ENCODE measurements around the gene SZT2.
"Not testable (repeated sequence)": the region's sequence is repeated elsewhere in the genome, so short reads cannot be mapped to it uniquely, and the experiment has no call there.

The SZT2 gene

DNA sequence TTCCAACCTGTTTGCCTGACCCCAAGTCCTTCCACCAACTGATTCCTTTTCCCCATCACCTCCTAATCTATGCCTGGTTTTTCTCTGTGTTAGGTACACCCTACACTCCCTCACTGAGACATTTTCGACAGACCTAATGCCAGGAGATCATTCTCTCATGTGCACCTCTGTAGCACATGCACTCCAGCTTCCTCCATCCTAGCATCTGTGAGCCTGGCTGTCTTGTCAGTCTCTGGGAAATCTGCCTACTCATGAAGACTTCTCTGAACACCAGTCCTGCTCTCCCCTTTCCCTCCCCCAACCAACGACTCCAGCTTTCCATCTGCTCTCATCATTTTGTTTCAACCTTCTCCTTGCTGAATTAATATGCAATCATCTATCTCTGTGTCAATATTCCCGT is 1.1 kb upstream of the SZT2 start:
- Histone ChIP-seq H3K4me1 (ENCODE audit: control insufficient read depth, insufficient read depth, low read length) (peaks cover 9% of the 10 kb centered on the region), H3K4me3 (ENCODE audit: low read depth, low read length) (peak overlapping the region; percentile 89), H3K36me3 (ENCODE audit: control insufficient read depth, insufficient read depth, low read length) (peaks cover 43% of the 10 kb centered on the region), H3K27me3 (ENCODE audit: control insufficient read depth, insufficient read depth, low read length) (no peaks in the 10 kb centered on the region), H3K27ac (ENCODE audit: low read depth, low read length) (no peak overlapping the region), H3K9me3 (ENCODE audit: control insufficient read depth, insufficient read depth, low read length) (no peaks in the 10 kb centered on the region), H3K9ac (ENCODE audit: low read depth, low read length) (no peak overlapping the region)

DNA sequence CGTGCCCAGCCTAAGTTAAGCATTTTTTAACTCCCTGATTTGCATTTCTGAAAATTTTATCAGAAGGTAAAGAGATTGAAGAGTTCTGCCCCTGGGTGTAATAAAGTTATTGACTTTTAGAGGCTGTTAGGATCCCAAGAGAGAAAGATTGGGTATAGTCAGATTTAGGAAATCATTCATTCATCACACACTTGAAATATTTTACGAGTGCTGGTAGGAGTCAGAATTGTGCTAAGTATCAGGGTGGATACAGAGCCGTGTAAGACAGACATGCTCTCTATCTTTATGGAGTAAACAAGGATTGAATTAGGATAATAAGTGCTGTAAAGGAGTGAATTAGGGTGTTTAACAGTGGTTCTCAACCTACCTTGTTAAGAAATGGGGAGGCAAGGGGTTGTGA is 3.0 kb downstream of the SZT2 start:
- Histone ChIP-seq H3K27me3 (ENCODE audit: control insufficient read depth, insufficient read depth, low read length) (no peaks in the 10 kb centered on the region), H3K36me3 (ENCODE audit: control insufficient read depth, insufficient read depth, low read length) (peaks cover 3% of the 10 kb centered on the region; the same call in 1 of the 2 replicates), H3K4me1 (ENCODE audit: control insufficient read depth, insufficient read depth, low read length) (peaks cover 9% of the 10 kb centered on the region), H3K4me3 (ENCODE audit: low read depth, low read length) (no peak overlapping the region), H3K27ac (ENCODE audit: low read depth, low read length) (no peak overlapping the region), H3K9me3 (ENCODE audit: control insufficient read depth, insufficient read depth, low read length) (no peaks in the 10 kb centered on the region), H3K9ac (ENCODE audit: low read depth, low read length) (no peak overlapping the region)

GRCh38 chr1:43395523-43395922 is 5.8 kb downstream of the SZT2 start:
- no peaks in the 10 kb centered on the region for H3K9me3 ChIP-seq (ENCODE audit: control insufficient read depth, insufficient read depth, low read length)
- H3K4me1 ChIP-seq (ENCODE audit: control insufficient read depth, insufficient read depth, low read length) = peaks cover 2% of the 10 kb centered on the region; the same call in 1 of the 2 replicates
- no peak overlapping the region for H3K27ac ChIP-seq (ENCODE audit: low read depth, low read length)
- H3K4me3 ChIP-seq (ENCODE audit: low read depth, low read length) = no peak overlapping the region
- H3K9ac ChIP-seq (ENCODE audit: low read depth, low read length) = no peak overlapping the region
- no peaks in the 10 kb centered on the region for H3K36me3 ChIP-seq (ENCODE audit: control insufficient read depth, insufficient read depth, low read length)
- H3K27me3 ChIP-seq (ENCODE audit: control insufficient read depth, insufficient read depth, low read length) = no peaks in the 10 kb centered on the region

GRCh38 chr1:43396059-43396458 is 6.4 kb downstream of the SZT2 start:
- H3K36me3 ChIP-seq (ENCODE audit: control insufficient read depth, insufficient read depth, low read length) = no peaks in the 10 kb centered on the region
- no peaks in the 10 kb centered on the region for H3K4me1 ChIP-seq (ENCODE audit: control insufficient read depth, insufficient read depth, low read length)
- H3K4me3 ChIP-seq (ENCODE audit: low read depth, low read length) = no peak overlapping the region
- no peak overlapping the region for H3K27ac ChIP-seq (ENCODE audit: low read depth, low read length)
- no peaks in the 10 kb centered on the region for H3K9me3 ChIP-seq (ENCODE audit: control insufficient read depth, insufficient read depth, low read length)
- no peaks in the 10 kb centered on the region for H3K27me3 ChIP-seq (ENCODE audit: control insufficient read depth, insufficient read depth, low read length)
- H3K9ac ChIP-seq (ENCODE audit: low read depth, low read length) = no peak overlapping the region

DNA sequence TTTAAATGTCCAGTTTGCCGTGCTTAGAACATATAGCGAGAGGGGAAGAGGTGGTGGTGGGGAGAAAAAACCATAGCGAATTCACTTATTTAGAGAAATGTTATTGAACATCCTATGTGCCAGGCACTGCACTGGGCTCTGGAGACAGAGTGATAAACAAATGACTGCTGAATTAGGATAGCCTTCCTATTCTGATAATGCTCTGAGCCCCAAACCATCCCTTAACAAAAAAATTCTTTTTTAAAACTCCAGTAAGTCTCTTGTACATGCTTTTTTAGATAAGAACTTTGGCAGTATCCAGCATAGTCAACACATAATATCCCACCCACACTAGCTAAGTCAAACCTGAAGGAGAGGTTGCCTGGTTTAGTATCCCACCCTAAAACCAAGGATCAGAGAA is 8.5 kb downstream of the SZT2 start:
- Histone ChIP-seq H3K4me3 (ENCODE audit: low read depth, low read length) (no peak overlapping the region), H3K27me3 (ENCODE audit: control insufficient read depth, insufficient read depth, low read length) (no peaks in the 10 kb centered on the region), H3K36me3 (ENCODE audit: control insufficient read depth, insufficient read depth, low read length) (no peaks in the 10 kb centered on the region), H3K9ac (ENCODE audit: low read depth, low read length) (no peak overlapping the region), H3K4me1 (ENCODE audit: control insufficient read depth, insufficient read depth, low read length) (no peaks in the 10 kb centered on the region), H3K9me3 (ENCODE audit: control insufficient read depth, insufficient read depth, low read length) (no peaks in the 10 kb centered on the region), H3K27ac (ENCODE audit: low read depth, low read length) (no peak overlapping the region)

- peaks cover 18% of the 10 kb centered on the region for H3K36me3 ChIP-seq (ENCODE audit: control insufficient read depth, insufficient read depth, low read length)
- H3K4me1 ChIP-seq (ENCODE audit: control insufficient read depth, insufficient read depth, low read length) = not testable (repeated sequence)
Measured at GRCh38 chr1:43400441-43400840, 10.7 kb downstream of the SZT2 start.

DNA sequence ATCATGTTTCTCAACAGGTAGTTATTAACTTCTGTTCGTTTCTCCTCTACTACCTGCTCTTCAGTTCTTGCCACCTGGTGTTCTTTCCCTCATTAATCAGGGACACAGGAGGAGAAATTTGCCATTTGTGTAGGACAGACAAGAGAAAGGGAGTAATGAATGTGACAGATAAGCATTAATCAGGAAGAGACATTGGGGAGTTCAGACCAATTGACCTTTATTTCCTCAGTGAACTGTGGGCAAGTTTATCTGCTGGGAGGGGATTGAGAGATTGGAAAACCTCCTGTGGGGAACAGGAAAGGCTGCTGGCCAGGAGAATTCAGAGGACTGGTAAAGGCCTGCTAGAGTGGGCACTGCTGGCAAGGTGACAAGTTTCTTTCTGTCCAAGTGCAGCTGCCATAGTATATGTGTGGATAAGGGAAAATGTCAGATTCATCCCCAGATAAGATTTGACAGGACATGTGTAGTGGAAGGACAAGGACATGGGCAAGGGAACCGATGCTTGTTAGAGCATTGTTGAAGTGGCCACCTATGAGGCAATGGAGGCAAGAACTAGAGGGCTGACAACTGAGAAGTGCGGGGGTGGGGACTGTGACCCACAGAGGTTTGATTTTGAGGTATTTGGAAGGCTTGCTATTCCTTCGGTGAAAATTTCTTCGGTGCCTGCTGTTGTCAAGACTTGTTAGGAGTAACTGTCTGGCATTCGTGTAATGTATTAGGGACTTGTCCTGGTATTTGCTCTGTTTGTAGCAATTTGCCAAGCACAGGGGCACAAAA is 12.6 kb downstream of the SZT2 start:
- no peaks in the 10 kb centered on the region for H3K4me1 ChIP-seq (ENCODE audit: control insufficient read depth, insufficient read depth, low read length)
- no peak overlapping the region for H3K9ac ChIP-seq (ENCODE audit: low read depth, low read length)
- H3K27ac ChIP-seq (ENCODE audit: low read depth, low read length) = no peak overlapping the region
- H3K9me3 ChIP-seq (ENCODE audit: control insufficient read depth, insufficient read depth, low read length) = no peaks in the 10 kb centered on the region
- H3K27me3 ChIP-seq (ENCODE audit: control insufficient read depth, insufficient read depth, low read length) = no peaks in the 10 kb centered on the region
- no peak overlapping the region for H3K4me3 ChIP-seq (ENCODE audit: low read depth, low read length)
- peaks cover 30% of the 10 kb centered on the region for H3K36me3 ChIP-seq (ENCODE audit: control insufficient read depth, insufficient read depth, low read length)

More at GRCh38 chr1:43400441-43400840, 10.7 kb downstream of the SZT2 start:
- not testable (repeated sequence) for H3K9ac ChIP-seq (ENCODE audit: low read depth, low read length); H3K27me3 ChIP-seq (ENCODE audit: control insufficient read depth, insufficient read depth, low read length); H3K4me3 ChIP-seq (ENCODE audit: low read depth, low read length); H3K27ac ChIP-seq (ENCODE audit: low read depth, low read length); H3K9me3 ChIP-seq (ENCODE audit: control insufficient read depth, insufficient read depth, low read length)

GRCh38 chr1:43404353-43404752 is 14.7 kb downstream of the SZT2 start:
- H3K27me3 ChIP-seq (ENCODE audit: control insufficient read depth, insufficient read depth, low read length) = no peaks in the 10 kb centered on the region
- H3K9ac ChIP-seq (ENCODE audit: low read depth, low read length) = no peak overlapping the region
- no peak overlapping the region for H3K4me3 ChIP-seq (ENCODE audit: low read depth, low read length)
- H3K9me3 ChIP-seq (ENCODE audit: control insufficient read depth, insufficient read depth, low read length) = no peaks in the 10 kb centered on the region
- H3K4me1 ChIP-seq (ENCODE audit: control insufficient read depth, insufficient read depth, low read length) = no peaks in the 10 kb centered on the region
- no peak overlapping the region for H3K27ac ChIP-seq (ENCODE audit: low read depth, low read length)
- H3K36me3 ChIP-seq (ENCODE audit: control insufficient read depth, insufficient read depth, low read length) = peaks cover 31% of the 10 kb centered on the region

DNA sequence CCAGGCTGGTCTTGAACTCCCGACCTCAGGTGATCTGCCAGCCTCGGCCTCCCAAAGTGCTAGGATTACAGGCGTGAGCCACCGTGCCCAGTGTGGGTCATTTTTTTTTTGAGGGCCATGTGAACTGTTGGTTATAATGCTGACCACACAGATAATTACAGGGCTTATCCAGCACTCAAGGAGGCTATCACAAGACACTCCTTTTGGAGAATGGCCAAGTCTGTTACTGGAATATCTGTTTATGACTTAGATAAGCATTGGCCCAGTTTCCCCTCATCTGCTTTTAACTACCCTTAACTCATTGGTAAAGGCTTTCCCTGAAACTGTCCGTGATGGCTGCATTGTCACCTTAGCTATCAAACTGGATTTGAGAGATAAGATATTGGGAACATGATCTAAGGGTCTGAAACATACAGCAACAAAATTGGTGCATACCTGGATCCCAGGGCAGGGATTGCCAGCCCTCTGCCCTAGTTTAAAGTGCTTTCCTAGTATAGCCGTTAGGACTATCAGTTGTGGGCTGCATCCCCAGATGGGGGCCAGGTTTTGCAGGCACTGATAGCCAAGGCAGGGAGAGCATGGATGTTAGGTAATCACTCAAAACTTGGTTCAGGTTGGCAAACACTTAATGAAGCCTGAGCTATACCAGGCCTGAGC is 15.6 kb downstream of the SZT2 start:
- Histone ChIP-seq H3K27ac (ENCODE audit: low read depth, low read length) (no peak overlapping the region), H3K36me3 (ENCODE audit: control insufficient read depth, insufficient read depth, low read length) (peaks cover 31% of the 10 kb centered on the region), H3K4me3 (ENCODE audit: low read depth, low read length) (no peak overlapping the region), H3K9ac (ENCODE audit: low read depth, low read length) (no peak overlapping the region), H3K27me3 (ENCODE audit: control insufficient read depth, insufficient read depth, low read length) (no peaks in the 10 kb centered on the region), H3K9me3 (ENCODE audit: control insufficient read depth, insufficient read depth, low read length) (no peaks in the 10 kb centered on the region), H3K4me1 (ENCODE audit: control insufficient read depth, insufficient read depth, low read length) (no peaks in the 10 kb centered on the region)

DNA sequence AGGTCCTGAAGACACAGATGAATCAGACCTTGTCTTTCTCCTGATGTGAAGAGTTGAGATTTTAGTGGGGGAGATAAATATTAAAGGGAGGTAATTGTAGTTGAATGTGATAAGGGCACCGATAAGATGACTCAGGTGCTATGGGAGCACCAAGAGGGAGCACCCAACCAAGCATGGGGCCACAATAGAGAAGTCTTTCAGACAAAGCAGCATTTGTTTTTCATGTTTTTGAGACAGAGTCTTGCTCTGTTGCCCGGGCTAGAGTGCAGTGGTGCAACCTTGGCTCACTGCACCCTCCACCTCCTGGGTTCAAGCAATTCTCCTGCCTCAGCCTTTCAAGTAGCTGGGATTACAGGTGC is 16.2 kb downstream of the SZT2 start:
- Histone ChIP-seq H3K4me3 (ENCODE audit: low read depth, low read length) (no peak overlapping the region), H3K9ac (ENCODE audit: low read depth, low read length) (no peak overlapping the region), H3K9me3 (ENCODE audit: control insufficient read depth, insufficient read depth, low read length) (no peaks in the 10 kb centered on the region), H3K27ac (ENCODE audit: low read depth, low read length) (no peak overlapping the region), H3K36me3 (ENCODE audit: control insufficient read depth, insufficient read depth, low read length) (peaks cover 31% of the 10 kb centered on the region), H3K27me3 (ENCODE audit: control insufficient read depth, insufficient read depth, low read length) (no peaks in the 10 kb centered on the region), H3K4me1 (ENCODE audit: control insufficient read depth, insufficient read depth, low read length) (no peaks in the 10 kb centered on the region)

DNA sequence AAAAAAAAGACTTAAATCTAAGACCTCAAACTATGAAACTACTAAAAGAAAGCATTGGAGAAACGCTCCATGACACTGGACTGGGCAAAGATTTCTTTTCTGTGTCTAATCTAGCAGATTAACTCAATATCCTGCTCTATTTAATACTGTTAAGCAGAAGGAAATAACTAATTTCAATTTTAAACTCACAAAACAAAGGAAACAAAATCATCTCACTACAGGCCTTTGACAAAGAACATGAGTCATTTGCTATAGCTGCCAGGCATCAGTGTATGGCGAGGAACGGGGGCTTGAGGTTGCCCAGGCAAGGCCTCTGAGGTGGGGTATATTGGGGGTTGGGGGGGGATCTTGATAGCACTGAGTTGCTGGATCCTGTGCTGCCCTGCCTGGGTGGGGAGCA is 20.9 kb downstream of the SZT2 start:
- Histone ChIP-seq H3K36me3 (ENCODE audit: control insufficient read depth, insufficient read depth, low read length) (peaks cover 15% of the 10 kb centered on the region), H3K27me3 (ENCODE audit: control insufficient read depth, insufficient read depth, low read length) (no peaks in the 10 kb centered on the region)

More for the DNA sequence above, 20.9 kb downstream of the SZT2 start:
- Histone ChIP-seq H3K4me1 (ENCODE audit: control insufficient read depth, insufficient read depth, low read length) (no peaks in the 10 kb centered on the region), H3K9me3 (ENCODE audit: control insufficient read depth, insufficient read depth, low read length) (no peaks in the 10 kb centered on the region), H3K27ac (ENCODE audit: low read depth, low read length) (no peak overlapping the region), H3K9ac (ENCODE audit: low read depth, low read length) (no peak overlapping the region), H3K4me3 (ENCODE audit: low read depth, low read length) (no peak overlapping the region)
